Measurements from ENCODE around the gene PADI1.

Gene PADI1

DNA sequence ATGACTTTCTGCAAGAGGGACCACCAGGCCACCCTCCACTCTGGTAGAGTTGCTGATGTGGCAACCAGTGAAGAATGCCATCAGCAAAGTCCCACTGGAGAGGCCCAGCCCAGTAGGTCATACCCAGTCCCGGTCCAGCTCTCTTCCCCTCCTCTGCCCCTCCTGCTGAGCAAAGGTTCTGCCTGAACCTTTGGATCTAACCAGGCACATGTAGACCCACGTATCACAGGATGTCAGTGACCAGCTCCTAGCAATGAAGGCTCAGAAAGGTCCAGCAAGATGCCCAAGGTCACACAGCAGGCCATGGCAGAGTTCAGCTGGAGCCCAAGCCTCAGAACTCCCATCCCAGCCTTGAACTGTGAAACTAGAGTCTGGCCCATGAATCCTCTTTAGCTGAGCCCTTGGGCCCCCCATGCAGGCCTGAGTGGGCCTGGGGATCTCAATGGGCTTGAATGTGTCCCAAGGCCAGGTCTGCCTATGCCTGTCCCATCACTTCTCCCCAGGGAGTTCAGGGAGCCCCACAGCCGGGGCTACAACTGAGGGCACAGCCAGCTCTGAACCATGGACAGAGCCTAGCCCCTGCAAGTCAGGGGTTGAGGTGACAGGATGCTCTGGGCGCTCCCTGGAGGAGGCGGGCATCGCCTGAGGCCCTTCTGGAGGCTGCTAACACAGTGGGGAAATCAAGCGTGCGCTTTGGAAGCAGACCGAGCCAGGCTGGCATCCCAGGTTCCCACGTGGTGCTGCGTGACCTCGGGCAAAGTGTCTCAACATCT, 21.4 kb upstream of the PADI1 start:
- peak; percentile 40 for DNase-seq

- DNase-seq, result no peak
Observed at GRCh38 chr1:17184161-17184665, 20.7 kb upstream of the PADI1 start.

- DNase-seq, result peak; percentile 43
Observed at GRCh38 chr1:17184822-17185484, 20.0 kb upstream of the PADI1 start.

- peak; percentile 32 for DNase-seq
Observed at GRCh38 chr1:17185485-17185860, 19.5 kb upstream of the PADI1 start.

- peak; percentile 33 for DNase-seq
Observed at GRCh38 chr1:17186216-17186909, 18.6 kb upstream of the PADI1 start.

GRCh38 chr1:17187051-17187450, 17.9 kb upstream of the PADI1 start:
- peak; percentile 47 for DNase-seq

DNA sequence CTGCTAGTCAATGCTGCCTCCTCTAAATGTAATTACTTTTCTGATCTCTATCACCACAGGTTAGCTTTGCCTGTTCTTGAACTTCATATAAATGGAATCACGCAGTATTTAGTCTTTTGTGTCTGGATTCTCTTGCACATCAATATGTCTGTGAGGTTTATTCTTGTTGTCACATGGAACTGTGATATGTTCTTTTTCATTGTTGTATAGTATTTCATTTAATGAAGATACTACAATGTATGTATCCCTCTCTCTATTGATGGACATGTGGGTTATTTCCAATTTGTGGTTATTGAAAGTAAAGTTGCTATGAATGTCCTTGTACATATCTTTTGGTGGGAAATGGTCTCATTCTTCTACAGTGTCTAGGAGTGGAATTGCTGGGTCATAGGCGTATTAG, 16.7 kb upstream of the PADI1 start:
- no peak for DNase-seq

DNA sequence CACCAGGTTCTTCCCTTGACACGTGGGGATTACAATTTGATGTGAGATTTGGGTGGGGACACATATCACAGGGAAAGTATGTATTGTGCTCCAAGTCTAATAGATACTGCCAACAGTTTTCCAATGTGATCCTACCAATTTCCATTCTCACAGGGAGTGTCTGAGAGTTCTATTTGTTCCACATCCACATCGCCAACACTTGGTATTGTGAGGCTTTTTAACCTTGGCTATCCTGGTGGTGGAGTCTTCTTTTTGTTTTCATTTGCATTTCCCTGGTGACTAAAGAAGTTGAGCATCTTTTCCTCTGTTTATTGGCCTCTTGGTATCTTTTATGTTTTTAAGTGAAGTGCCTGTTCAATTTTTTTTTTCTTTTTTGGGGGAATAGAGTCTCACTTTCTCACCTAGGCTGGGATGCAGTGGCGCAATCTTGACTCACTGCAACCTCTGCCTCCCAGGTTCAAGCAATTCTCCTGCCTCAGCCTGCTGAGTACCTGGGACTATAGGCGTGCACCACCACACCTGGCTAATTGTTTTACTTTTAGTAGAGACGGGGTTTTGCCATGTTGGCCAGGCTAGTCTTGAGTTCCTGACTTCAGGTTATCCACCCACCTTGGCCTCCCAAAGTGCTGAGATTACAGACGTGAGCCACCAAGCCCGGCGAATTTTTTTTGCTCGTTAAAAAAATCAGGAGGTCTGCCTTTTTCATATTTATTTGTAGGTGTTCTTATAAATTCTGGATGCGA, 15.9 kb upstream of the PADI1 start:
- DNase-seq, result peak; percentile 2

- DNase-seq, result no peak
Observed at GRCh38 chr1:17189632-17189990, 15.3 kb upstream of the PADI1 start.

- peak; percentile 95 for DNase-seq
Observed at GRCh38 chr1:17190010-17190995, 14.6 kb upstream of the PADI1 start.

DNA sequence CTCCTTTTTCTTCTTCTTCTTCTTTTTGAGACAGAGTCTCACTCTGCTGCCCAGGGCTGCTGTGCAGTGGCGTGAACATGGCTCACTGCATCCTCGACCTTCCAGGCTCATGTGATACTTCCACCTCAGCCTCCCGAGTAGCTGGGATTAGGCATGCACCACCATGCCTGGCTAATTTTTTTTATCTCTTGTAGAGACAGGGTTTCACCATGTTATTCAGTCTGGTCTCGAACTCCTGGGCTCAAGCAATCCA, 13.0 kb upstream of the PADI1 start:
- DNase-seq, result peak; percentile 14

- DNase-seq, result peak; percentile 45
Observed at GRCh38 chr1:17192394-17193221, 12.3 kb upstream of the PADI1 start.

- DNase-seq, result peak; percentile 43
Observed at GRCh38 chr1:17193222-17194132, 11.5 kb upstream of the PADI1 start.

- DNase-seq, result peak; percentile 45
Observed at GRCh38 chr1:17194133-17194475, 10.8 kb upstream of the PADI1 start.

- DNase-seq, result peak; percentile 50
Observed at GRCh38 chr1:17194615-17195528, 10.1 kb upstream of the PADI1 start.

GRCh38 chr1:17195731-17196130, 9.2 kb upstream of the PADI1 start:
- peak; percentile 24 for DNase-seq

DNA sequence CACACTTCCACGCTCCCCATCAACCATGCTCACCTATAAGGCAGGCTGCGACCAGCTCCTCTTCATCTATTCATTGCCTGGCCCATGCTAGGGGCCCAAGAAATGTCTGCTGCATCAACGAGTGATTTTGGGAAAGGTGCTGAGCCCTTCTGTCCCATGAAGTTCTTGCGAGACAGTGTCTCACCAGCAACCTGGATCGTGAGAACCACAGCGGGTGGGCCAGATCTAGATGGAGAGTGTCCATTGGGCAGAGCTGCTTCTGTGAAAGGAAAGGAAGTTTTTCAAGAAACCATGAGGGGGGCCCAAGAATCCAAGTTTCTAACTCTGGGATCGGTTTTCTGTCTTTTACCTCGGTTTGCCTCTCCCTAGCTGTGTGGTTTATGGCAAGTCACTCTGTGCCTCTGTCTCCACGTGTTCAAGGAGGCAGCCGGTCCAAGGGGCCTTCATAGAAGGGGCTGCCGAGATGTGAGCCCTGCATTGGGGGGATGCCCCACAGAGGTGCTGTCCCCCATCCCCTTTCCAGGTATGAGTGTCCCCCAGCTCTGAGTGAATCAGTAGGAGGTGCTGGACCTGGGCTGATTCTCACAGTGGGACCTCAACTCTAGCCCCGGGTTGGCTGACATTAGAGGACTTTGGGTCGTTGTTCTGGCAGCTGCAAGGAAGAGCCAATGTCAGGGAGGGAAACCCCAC, 8.3 kb upstream of the PADI1 start:
- DNase-seq, result peak; percentile 26

DNA sequence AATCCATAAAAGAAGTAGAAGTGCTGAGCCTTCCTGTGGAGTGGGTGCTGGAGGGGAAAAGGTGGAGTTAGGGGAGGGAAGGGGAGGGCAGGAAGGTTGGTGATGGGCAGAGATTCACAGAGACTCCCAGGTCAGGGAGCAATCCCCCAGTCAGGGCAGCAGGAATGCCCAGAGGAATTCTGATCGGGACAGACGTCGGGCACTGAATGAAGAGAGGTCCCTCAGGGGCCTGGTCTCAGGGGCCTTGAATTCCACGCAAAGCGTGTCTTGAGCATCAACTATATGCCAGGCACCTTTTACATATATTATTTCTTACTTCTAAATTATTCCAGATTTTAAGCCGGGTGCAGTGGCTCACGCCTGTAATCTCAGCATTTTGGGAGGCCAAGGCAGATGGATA, 7.2 kb upstream of the PADI1 start:
- DNase-seq, result peak; percentile 38

Measured in islet precursor cell (in vitro differentiated cells).